NB4 (cell line): ENCODE measurements around the gene ZNF587B.
"Not testable (repeated sequence)": the region's sequence is repeated elsewhere in the genome, so short reads cannot be mapped to it uniquely, and the experiment has no call there.

Source experiments
- DNase-seq: peaks from one replicate; pipeline ENCODE4 v3.0.0; 2010; ENCODE audit warnings: low read depth
- H3K4me3 ChIP-seq: one replicate; pipeline ENCODE4 v1.5.1; 2011; ENCODE audit warnings: mild to moderate bottlenecking, low read depth, low read length, moderate library complexity
- CTCF ChIP-seq: IDR thresholded peaks from one replicate; pipeline ENCODE4 v1.5.1; 2012; ENCODE audit warnings: low read depth, low read length
- MYC ChIP-seq: IDR thresholded peaks from 2 replicates; pipeline ENCODE4 v1.6.1; 2011; ENCODE audit warnings: low read depth, low read length
- POLR2A ChIP-seq: IDR thresholded peaks from 2 replicates; pipeline ENCODE4 v1.6.1; 2011; ENCODE audit warnings: mild to moderate bottlenecking; ENCODE audit not compliant: insufficient read length; ENCODE audit errors: extremely low read depth
- TF ChIP-seq, protein P1 (sequence below): IDR thresholded peaks from 2 replicates; pipeline ENCODE4 v1.6.1; 2011; ENCODE audit warnings: low read depth, low read length

Gene ZNF587B

GRCh38 chr19:57870225-57870624, 40.1 kb downstream of the ZNF587B start:
- TF ChIP-seq, protein P1, sequence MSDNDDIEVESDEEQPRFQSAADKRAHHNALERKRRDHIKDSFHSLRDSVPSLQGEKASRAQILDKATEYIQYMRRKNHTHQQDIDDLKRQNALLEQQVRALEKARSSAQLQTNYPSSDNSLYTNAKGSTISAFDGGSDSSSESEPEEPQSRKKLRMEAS: no peak
- no peak for TF ChIP-seq MYC
- TF ChIP-seq CTCF: no peak
- TF ChIP-seq POLR2A: no peak
- no peak for DNase-seq
- no peak overlapping the region for H3K4me3 ChIP-seq

DNA sequence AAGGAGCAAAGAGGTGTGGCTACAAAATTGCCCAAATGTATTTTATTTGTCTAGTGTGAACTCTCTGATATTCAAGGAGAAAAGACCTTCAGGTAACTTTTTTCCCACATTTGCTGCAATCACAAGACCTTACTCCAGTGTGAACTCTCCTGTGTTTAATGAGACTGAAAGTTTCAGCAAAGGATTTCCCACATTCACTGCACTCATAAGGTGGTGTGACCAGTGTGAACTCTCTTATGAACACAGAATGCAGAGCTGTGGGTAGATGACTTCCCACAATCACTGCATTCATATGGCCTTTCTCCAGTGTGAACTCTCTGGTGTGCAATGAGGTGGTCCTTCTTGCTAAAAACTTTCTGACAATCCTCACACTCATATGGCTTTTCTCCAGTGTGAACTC, 42.4 kb downstream of the ZNF587B start:
- TF ChIP-seq CTCF (no peak), POLR2A (no peak), MYC (no peak)
- TF ChIP-seq, protein P1: no peak
- no peak overlapping the region for H3K4me3 ChIP-seq
- no peak for DNase-seq

GRCh38 chr19:57873883-57874799, 44.0 kb downstream of the ZNF587B start:
- not testable (repeated sequence) for H3K4me3 ChIP-seq, DNase-seq

GRCh38 chr19:57886046-57886445, 55.9 kb downstream of the ZNF587B start:
- DNase-seq: no peak
- no peak for TF ChIP-seq CTCF
- TF ChIP-seq, protein P1: no peak
- TF ChIP-seq POLR2A: no peak
- TF ChIP-seq MYC: no peak
- no peak overlapping the region for H3K4me3 ChIP-seq

DNA sequence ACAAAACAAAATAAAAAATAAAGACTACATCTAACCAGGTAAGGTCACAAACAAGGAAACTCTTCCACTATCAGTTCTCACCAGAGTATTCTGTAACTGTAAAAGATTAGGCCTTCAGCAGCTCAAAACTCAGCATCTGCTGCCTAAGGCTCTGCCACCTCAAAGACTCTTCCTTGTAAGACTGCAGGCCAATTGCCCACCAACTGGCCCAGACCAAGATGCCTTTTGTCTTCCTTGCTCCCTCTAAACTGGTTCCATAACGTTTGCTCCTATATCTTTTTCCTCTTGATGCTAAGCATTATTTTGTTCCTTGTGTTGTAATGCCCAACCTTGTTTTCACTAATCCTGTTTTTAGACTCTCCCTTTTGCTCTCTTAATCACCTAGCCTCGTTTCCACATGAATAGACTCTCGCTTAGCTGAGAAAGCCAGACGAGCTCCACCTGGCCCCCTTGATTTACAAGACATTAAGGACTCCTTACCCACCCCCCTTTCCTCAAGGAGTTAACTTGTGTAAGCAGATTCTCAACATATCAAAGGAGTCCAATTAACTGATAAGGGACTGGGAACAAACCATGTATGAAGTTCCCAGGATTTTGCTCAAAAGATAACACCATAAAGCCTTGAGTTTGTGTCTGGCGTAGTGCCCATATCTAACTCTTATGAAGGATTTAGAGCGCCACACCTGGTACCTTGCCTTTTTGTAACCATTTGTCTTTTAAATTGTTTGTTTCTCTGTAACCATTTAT, 57.3 kb downstream of the ZNF587B start:
- no peak overlapping the region for H3K4me3 ChIP-seq
- DNase-seq: no peak
- TF ChIP-seq MYC (no peak), CTCF (no peak), POLR2A (no peak)
- TF ChIP-seq, protein P1: no peak

DNA sequence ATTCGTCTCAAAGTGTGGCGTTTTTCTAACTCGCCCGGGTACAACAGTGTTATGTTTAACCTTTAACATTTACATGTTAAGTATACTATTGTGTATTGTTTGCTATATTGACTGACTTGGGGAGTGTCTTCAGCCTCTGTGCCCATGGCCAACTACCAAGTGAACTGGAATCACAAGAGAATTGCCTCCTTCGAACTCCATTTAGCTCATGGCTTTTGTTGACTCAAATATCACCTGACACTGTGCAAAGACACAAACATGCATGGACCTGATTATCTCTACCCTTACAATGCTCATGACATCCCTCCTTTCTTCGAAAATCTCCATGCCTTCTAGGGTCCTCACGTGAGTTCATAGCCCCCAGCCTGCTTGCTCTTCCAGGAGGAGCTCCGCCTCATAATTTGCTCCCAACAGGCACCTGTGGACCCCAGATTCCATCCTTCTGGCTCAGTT, 58.0 kb downstream of the ZNF587B start:
- DNase-seq: no peak
- no peak overlapping the region for H3K4me3 ChIP-seq
- TF ChIP-seq MYC: no peak
- no peak for TF ChIP-seq CTCF
- TF ChIP-seq POLR2A: no peak
- TF ChIP-seq, protein P1: no peak
